Peyer's patch (tissue), 4 donors: ENCODE results near the gene IMMP2L.

Source experiments
- CTCF ChIP-seq, 6 experiments: fragments of 450-650 bp in 4 of 6; fragments of 200-600 bp in 2 of 6; sonication (generic) in 1 of 6; IDR thresholded peaks; one replicate each; pipeline ENCODE4 v1.5.1; 2017 to 2019; ENCODE audit warnings: antibody characterized with exemption in 6 of 6, mild to moderate bottlenecking in 3 of 6, moderate library complexity in 1 of 6
- POLR2A ChIP-seq, 2 donors: fragments of 450-650 bp; IDR thresholded peaks; one replicate each; pipeline ENCODE4 v1.5.1; 2017; ENCODE audit warnings: antibody characterized with exemption in 2 of 2, mild to moderate bottlenecking in 2 of 2, moderate library complexity in 2 of 2

GRCh38 chr7:111517549-111517951 is 44.7 kb downstream of the IMMP2L start:
- TF ChIP-seq CTCF (IDR thresholded peaks at IDR 0.05): no peak
- no peak for TF ChIP-seq POLR2A (IDR thresholded peaks at IDR 0.05)
